Endothelial cell of umbilical vein (primary cell): ENCODE results near the gene LRRK1. TPM values are rescaled to one million over a fixed set of nuclear protein-coding genes. Genes with fewer than 3 reads are reported as not detected.

Experiments
- BruUV-seq: library from RNA; stranded (reverse); fragments of 400-500 nt; replicated peaks from 2 replicates; lab custom pipeline; 2021; lab: Mats Ljungman, UMichigan
- CTCF ChIA-PET: fragments of 300-600, 350-600 bp; sonication (Branson Sonifier 250); formaldehyde crosslinking; loops from one replicate; lab custom pipeline; 2021; ENCODE audit warnings: antibody characterized with exemption, inconsistent platforms; lab: Charles Lee
- POLR2A ChIA-PET: fragments of 300-600, 350-600 bp; sonication (Branson Sonifier 250); formaldehyde crosslinking; loops from one replicate; lab custom pipeline; 2021; ENCODE audit warnings: antibody characterized with exemption, inconsistent platforms; lab: Charles Lee
- DNase-seq: peaks from one replicate; pipeline ENCODE4 v3.0.0-alpha.2; 2011; ENCODE audit warnings: low read depth, low spot score
- FAIRE-seq: peaks from 2 replicates; lab custom pipeline; 2011; peaks lifted over from hg19 to GRCh38; lab: Jason Lieb, UNC
- H2AFZ ChIP-seq: 2 replicates; pipeline ENCODE4 v1.6.0; 2012; ENCODE audit warnings: low read depth, low read length, control low read depth, inconsistent platforms
- H3K27ac ChIP-seq: 2 replicates; pipeline ENCODE4 v1.5.1; 2011; ENCODE audit warnings: low read depth, mild to moderate bottlenecking, control low read depth, low read length, moderate library complexity; ENCODE audit not compliant: insufficient read depth
- H3K27me3 ChIP-seq, 2 experiments: 2 replicates each; pipeline versions ENCODE4 v1.6.0 to v1.6.1; 2011; ENCODE audit warnings: low read length in 2 of 2, mixed read lengths in 1 of 2; ENCODE audit not compliant: control insufficient read depth in 2 of 2, insufficient read depth in 2 of 2
- H3K36me3 ChIP-seq, 2 experiments: 2 replicates in 1 of 2; 3 replicates in 1 of 2; pipeline ENCODE4 v1.5.1; 2011; ENCODE audit warnings: low read length in 2 of 2, mild to moderate bottlenecking in 1 of 2, moderate library complexity in 1 of 2; ENCODE audit not compliant: control insufficient read depth in 2 of 2, insufficient read depth in 2 of 2; ENCODE audit errors: extremely low read depth in 1 of 2
- H3K4me1 ChIP-seq: 3 replicates; pipeline ENCODE4 v1.5.1; 2011; ENCODE audit warnings: mild to moderate bottlenecking, low read length; ENCODE audit not compliant: control insufficient read depth, insufficient read depth; ENCODE audit errors: extremely low read depth
- H3K4me2 ChIP-seq: 2 replicates; pipeline ENCODE4 v1.6.1; 2011; ENCODE audit warnings: low read length, control low read depth, mixed read lengths; ENCODE audit not compliant: insufficient read depth
- H3K4me3 ChIP-seq, 3 experiments: fragments of 200-600 bp in 1 of 3; sonication (generic), shearing (Covaris generic) in 1 of 3; replicated peaks in 1 of 3; 2 replicates each; pipeline ENCODE4 v1.5.1; 2011 to 2016; ENCODE audit warnings: control low read depth in 3 of 3, low read length in 3 of 3, mild to moderate bottlenecking in 2 of 3, inconsistent platforms in 1 of 3, low read depth in 1 of 3, moderate library complexity in 1 of 3; ENCODE audit not compliant: insufficient read depth in 1 of 3
- H3K79me2 ChIP-seq: 2 replicates; pipeline ENCODE4 v1.6.0; 2012; ENCODE audit warnings: low read length, inconsistent platforms; ENCODE audit not compliant: control insufficient read depth, insufficient read depth
- H3K9ac ChIP-seq: replicated peaks from 2 replicates; pipeline ENCODE3; 2011; ENCODE audit warnings: low read length, control low read depth; ENCODE audit not compliant: insufficient read depth; ENCODE audit errors: extremely low read depth
- H3K9me1 ChIP-seq: replicated peaks from 3 replicates; pipeline ENCODE4 v1.6.0; 2011; ENCODE audit warnings: mild to moderate bottlenecking, low read length; ENCODE audit not compliant: control insufficient read depth, insufficient read depth; ENCODE audit errors: extremely low read depth
- H3K9me3 ChIP-seq: replicated peaks from 2 replicates; pipeline ENCODE4 v1.5.1; 2012; ENCODE audit warnings: low read length, inconsistent platforms; ENCODE audit not compliant: control insufficient read depth, insufficient read depth
- H4K20me1 ChIP-seq: replicated peaks from 2 replicates; pipeline ENCODE3; 2011; ENCODE audit warnings: mild to moderate bottlenecking, low read length; ENCODE audit not compliant: control insufficient read depth, insufficient read depth; ENCODE audit errors: extremely low read depth
- CTCF ChIP-seq, 2 donors: IDR thresholded peaks; 1 replicate in 1 of 2; 2 replicates in 1 of 2; pipeline ENCODE4 v1.5.1; 2011; ENCODE audit warnings: low read length in 2 of 2, mild to moderate bottlenecking in 2 of 2, moderate library complexity in 2 of 2, control low read depth in 1 of 2, inconsistent platforms in 1 of 2, low read depth in 1 of 2; ENCODE audit not compliant: insufficient read depth in 1 of 2; ENCODE audit errors: extremely low read depth in 1 of 2
- EZH2 ChIP-seq: IDR thresholded peaks from 2 replicates; pipeline ENCODE4 v1.6.1; 2012; ENCODE audit warnings: borderline replicate concordance, low read depth, mild to moderate bottlenecking, moderate library complexity, low read length, inconsistent platforms; ENCODE audit not compliant: severe bottlenecking
- FOS ChIP-seq: IDR thresholded peaks from 2 replicates; pipeline ENCODE4 v1.6.1; 2011; ENCODE audit warnings: mild to moderate bottlenecking, low read length, moderate library complexity, borderline replicate concordance; ENCODE audit not compliant: insufficient read depth
- GATA2 ChIP-seq: IDR thresholded peaks from 2 replicates; pipeline ENCODE4 v1.7.0; 2011; ENCODE audit warnings: low read depth, mild to moderate bottlenecking, moderate library complexity, mixed read lengths, low read length; ENCODE audit not compliant: insufficient read length, insufficient read depth
- JUN ChIP-seq: IDR thresholded peaks from 2 replicates; pipeline ENCODE4 v1.6.1; 2011; ENCODE audit warnings: borderline replicate concordance, low read depth; ENCODE audit not compliant: insufficient read length, insufficient read depth
- MAX ChIP-seq: IDR thresholded peaks from 2 replicates; pipeline ENCODE4 v1.6.1; 2011; ENCODE audit not compliant: insufficient read depth, insufficient read length
- MYC ChIP-seq: IDR thresholded peaks from one replicate; pipeline ENCODE4 v1.6.1; 2011; ENCODE audit warnings: mild to moderate bottlenecking, low read depth, low read length
- POLR2A ChIP-seq: IDR thresholded peaks from 2 replicates; pipeline ENCODE4 v1.6.1; 2012; ENCODE audit warnings: low read depth, mild to moderate bottlenecking, control low read depth, low read length
- POLR2AphosphoS5 ChIP-seq: IDR thresholded peaks from 2 replicates; pipeline ENCODE4 v1.6.1; 2012; ENCODE audit warnings: low read depth, mild to moderate bottlenecking, control low read depth, low read length, moderate library complexity; ENCODE audit not compliant: insufficient read depth
- dilution Hi-C: fragments of 300-500 bp; cut with MboI; formaldehyde crosslinking; loops from one replicate; pipeline ENCODE4 v1.15.0; 2019; ENCODE audit warnings: low sequenced_read_pairs; ENCODE audit not compliant: extremely low pct_ligation_motif_present
- intact Hi-C: fragments of 100-400 bp; cut with micrococcal nuclease; formaldehyde crosslinking; loops from one replicate; pipeline ENCODE4 v1.10.0; 2022
- polyA plus RNA-seq, 4 experiments: library from polyadenylated mRNA; depleted of rRNA in 3 of 4; stranded (reverse) in 3 of 4; unstranded in 1 of 4; fragments of >200 nt; gene quantifications; 2 replicates each; pipeline versions ENCODE4 v1.2.1 to v1.2.3, GENCODE V29; 2011 to 2012; ENCODE audit warnings: missing spikeins in 1 of 4
- total RNA-seq: library from RNA; stranded (reverse); gene quantifications from 2 replicates; pipeline ENCODE4 v1.2.3, GENCODE V29; 2021

The LRRK1 gene
- total and polyA plus RNA-seq, 2 donors (not counting 3 experiments of a cell fraction or from before 2014, with no cell fraction given), result 11.0 to 22.1 TPM

GRCh38 chr15:101119181-101119580 lies 200.0 kb downstream of the LRRK1 start:
- intact Hi-C loops (no loop called here), dilution Hi-C loops (no loop called here)
- DNase-seq (no peak), FAIRE-seq (no peak)
- ChIA-PET POLR2A (no interaction called here), CTCF (interaction anchor here (0.6 to 1.3 kb wide), 3 partner anchors 9 to 139 kb away, joined by 3 read pairs; no protein-coding TSS in a partner anchor)
- H4K20me1 ChIP-seq, result no peaks in the 10 kb centered on the region
- H2AFZ ChIP-seq, result no peak overlapping the region
- H3K4me2 ChIP-seq, result no peak overlapping the region
- H3K79me2 ChIP-seq, result no peaks in the 10 kb centered on the region
- H3K27ac ChIP-seq, result no peak overlapping the region
- no peaks in the 10 kb centered on the region for H3K9me3 ChIP-seq
- no peaks in the 10 kb centered on the region for H3K27me3 ChIP-seq
- no peaks in the 10 kb centered on the region for H3K9me1 ChIP-seq
- TF ChIP-seq FOS, result no peak
- no peak for TF ChIP-seq MAX
- no peak for TF ChIP-seq EZH2
- no peak for TF ChIP-seq CTCF (IDR thresholded peaks at IDR 0.05; ENCODE audit: extremely low read depth in 1 of 2, insufficient read depth in 1 of 2, low read depth in 1 of 2, low read length in 2 of 2)
- TF ChIP-seq POLR2A, result no peak
- TF ChIP-seq MYC, result no peak
- no peak for TF ChIP-seq JUN
- TF ChIP-seq GATA2, result no peak
- no peak for TF ChIP-seq POLR2AphosphoS5
- H3K4me1 ChIP-seq, result no peaks in the 10 kb centered on the region
- no TSS peak for BruUV-seq
- no peak overlapping the region for H3K9ac ChIP-seq
- no peak overlapping the region for H3K4me3 ChIP-seq
- no peaks in the 10 kb centered on the region for H3K36me3 ChIP-seq

Other genes starting within 250 kb of the LRRK1 start
- gene ALDH1A3, start 39.5 kb upstream of the LRRK1 start, total RNA-seq, result 5.8 TPM in 2 replicates
- gene ALDH1A3, start 39.5 kb upstream of the LRRK1 start, polyA plus RNA-seq, result 2.1 and 2.8 TPM in 2 replicates